AG10803 (cell line): ENCODE measurements around the gene KCNMA1.

Experiments used
- DNase-seq: peaks from one replicate; pipeline ENCODE4 v3.0.0; 2010; ENCODE audit warnings: low read depth
- H3K4me3 ChIP-seq: 2 replicates; pipeline ENCODE4 v1.5.1; 2011; ENCODE audit warnings: mild to moderate bottlenecking, low read length, control low read depth
- CTCF ChIP-seq: conservative IDR thresholded peaks from 2 replicates; pipeline ENCODE4 v1.5.1; 2011; ENCODE audit warnings: mild to moderate bottlenecking, low read length, control low read depth, inconsistent platforms

KCNMA1 gene

GRCh38 chr10:77442699-77443189 is 194.9 kb downstream of the KCNMA1 start:
- no peak for DNase-seq
- H3K4me3 ChIP-seq: no peak overlapping the region
- no peak for TF ChIP-seq CTCF

GRCh38 chr10:77441353-77442166 is 196.0 kb downstream of the KCNMA1 start:
- TF ChIP-seq CTCF: no peak
- DNase-seq: no peak
- no peak overlapping the region for H3K4me3 ChIP-seq

- DNase-seq: no peak
Observed at GRCh38 chr10:77436257-77436975, 201.2 kb downstream of the KCNMA1 start.

GRCh38 chr10:77433546-77433945 is 204.1 kb downstream of the KCNMA1 start:
- TF ChIP-seq CTCF: no peak
- H3K4me3 ChIP-seq: no peak overlapping the region
- no peak for DNase-seq

More at GRCh38 chr10:77436257-77436975, 201.2 kb downstream of the KCNMA1 start:
- no peak for TF ChIP-seq CTCF
- no peak overlapping the region for H3K4me3 ChIP-seq

GRCh38 chr10:77431980-77432797 is 205.4 kb downstream of the KCNMA1 start:
- TF ChIP-seq CTCF: no peak
- no peak overlapping the region for H3K4me3 ChIP-seq
- DNase-seq: no peak

GRCh38 chr10:77431209-77431611 is 206.4 kb downstream of the KCNMA1 start:
- no peak overlapping the region for H3K4me3 ChIP-seq
- no peak for DNase-seq
- TF ChIP-seq CTCF: no peak
